GM18909 (cell line): ENCODE data around the gene DTYMK.
A peak's percentile ranks its signal among the peaks of the same experiment; 100 is the strongest.
"Not testable (repeated sequence)": the region's sequence is repeated elsewhere in the genome, so short reads cannot be mapped to it uniquely, and the experiment has no call there.

ENCODE experiments used
- ATAC-seq: cut with Tn5 transposase; IDR thresholded peaks from one replicate; pipeline ENCODE4 v1.9.1; 2021; ENCODE audit warnings: mild to moderate bottlenecking; ENCODE audit not compliant: unreplicated experiment, poor library complexity

Gene DTYMK, protein sequence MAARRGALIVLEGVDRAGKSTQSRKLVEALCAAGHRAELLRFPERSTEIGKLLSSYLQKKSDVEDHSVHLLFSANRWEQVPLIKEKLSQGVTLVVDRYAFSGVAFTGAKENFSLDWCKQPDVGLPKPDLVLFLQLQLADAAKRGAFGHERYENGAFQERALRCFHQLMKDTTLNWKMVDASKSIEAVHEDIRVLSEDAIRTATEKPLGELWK

GRCh38 chr2:241686650-241687425 lies at the start of gene DTYMK:
DTYMK (minus strand) TSS chr2:241686815; CDS start chr2:241686783, 32 bp downstream.
- ATAC-seq: peak; percentile 95

DNA sequence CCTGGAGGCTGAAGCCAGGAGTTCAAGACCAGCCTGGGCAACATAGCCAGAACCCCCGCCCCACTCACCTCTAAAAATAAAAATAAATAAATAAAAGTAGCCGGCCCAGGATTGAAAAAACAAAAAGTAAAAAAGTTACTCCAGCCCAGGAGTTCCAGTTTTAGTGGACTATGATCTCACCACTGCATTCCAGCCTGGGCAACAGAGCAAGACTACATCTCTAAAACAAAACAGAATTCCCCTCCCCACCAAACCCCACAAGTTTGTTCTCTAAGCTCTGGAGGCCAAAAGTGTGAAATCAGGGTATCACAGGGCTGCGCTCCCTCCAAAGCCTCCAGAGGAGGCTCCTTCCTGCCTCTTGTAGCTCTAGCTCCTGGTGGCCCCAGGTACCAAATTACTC lies 49.5 kb upstream of the DTYMK start:
- ATAC-seq: no peak

- ATAC-seq: peak; percentile 77
Measured at GRCh38 chr2:241734467-241735208, 48.0 kb upstream of the DTYMK start, which contains the start of gene D2HGDH. D2HGDH (plus strand) TSS chr2:241734630; CDS start chr2:241735225, 595 bp downstream.

DNA sequence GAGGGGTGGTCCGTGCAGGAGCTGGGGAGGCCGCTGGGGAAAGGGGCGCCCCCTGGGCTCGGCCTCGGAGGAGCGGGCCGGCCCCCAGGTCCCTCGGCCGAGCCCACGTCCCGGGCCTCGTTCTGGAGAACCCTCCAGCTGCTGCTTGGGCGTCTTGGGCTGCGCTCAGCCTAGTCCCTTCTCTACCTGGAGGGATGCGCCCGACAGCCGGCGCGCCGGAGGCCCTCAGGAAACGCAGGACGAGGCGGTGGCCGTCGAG lies 47.5 kb upstream of the DTYMK start:
- ATAC-seq: peak; percentile 23

GRCh38 chr2:241733391-241734207 lies 47.0 kb upstream of the DTYMK start:
- ATAC-seq: no peak

GRCh38 chr2:241732513-241733186 lies 46.0 kb upstream of the DTYMK start:
- not testable (repeated sequence) for ATAC-seq

DNA sequence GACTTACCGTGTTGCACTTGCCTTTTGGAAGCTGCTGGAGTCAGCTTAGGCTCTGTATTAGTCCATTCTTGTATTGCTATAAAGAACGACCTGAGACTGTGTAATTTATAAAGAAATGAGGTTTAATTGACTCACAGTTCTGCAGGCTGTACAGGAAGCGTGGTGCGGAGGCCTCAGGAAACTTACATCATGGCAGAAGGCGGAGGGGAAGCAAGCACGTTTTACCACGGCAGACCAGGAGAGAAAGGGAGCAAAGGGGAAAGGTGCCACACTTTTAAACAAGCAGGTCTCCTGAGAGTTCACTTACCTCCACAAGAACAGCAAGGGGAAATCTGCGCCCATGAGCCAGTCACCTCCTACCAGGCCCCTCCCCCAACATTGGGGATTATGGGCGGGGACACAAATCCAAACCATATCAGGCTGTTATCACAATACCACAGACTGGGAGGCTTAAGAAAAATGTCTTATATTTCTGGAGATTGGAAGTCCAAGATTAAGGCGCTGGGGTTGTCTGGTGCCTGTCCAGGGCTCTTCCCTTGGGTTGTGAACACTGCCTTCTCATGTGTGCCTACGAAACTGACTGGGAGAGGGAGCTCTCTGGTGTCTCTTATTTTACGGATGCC lies 44.2 kb upstream of the DTYMK start:
- no peak for ATAC-seq

DNA sequence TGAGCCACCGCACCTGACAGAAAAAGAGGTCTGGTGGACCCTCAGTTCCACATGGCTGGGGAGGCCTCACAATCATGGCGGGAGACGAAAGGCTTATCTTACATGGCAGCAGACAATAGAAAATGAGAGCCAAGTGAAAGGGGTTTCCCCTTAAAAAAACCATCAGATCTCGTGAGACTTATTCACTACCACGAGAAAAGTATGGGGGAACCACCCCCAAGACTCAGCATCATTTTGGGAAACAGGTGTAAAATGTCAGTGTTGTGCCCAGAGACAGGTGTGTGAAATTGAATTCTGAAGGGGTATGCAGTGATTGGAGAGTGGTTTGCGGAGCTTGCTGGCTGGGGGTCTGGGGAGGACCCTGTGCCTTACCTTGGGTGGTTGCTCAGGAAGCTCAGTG lies 43.3 kb upstream of the DTYMK start:
- no peak for ATAC-seq

GRCh38 chr2:241728627-241729026 lies 42.0 kb upstream of the DTYMK start:
- ATAC-seq: no peak

- ATAC-seq: no peak
Measured at GRCh38 chr2:241728000-241728399, 41.4 kb upstream of the DTYMK start.

DNA sequence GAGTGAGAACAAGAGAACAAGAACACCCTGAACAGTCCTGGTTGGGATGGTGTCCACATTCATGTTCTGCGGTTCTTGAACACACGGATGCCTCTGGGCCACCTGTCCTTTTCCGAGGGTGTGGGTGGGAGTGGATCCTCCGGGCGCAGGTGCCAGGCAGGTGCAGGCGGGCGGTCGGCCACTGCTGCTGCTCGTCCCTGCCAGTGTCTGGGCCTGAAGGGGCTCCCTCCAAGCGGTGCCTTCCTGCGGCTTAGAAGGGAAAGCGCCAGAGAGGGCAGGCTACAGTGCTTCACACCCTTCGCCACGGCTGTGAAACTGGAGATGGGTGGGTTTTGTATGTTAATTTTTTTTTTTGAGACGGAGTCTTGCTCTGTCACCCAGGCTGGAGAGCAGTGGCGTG lies 39.8 kb upstream of the DTYMK start:
- ATAC-seq: no peak

GRCh38 chr2:241724975-241725870 lies 38.6 kb upstream of the DTYMK start:
- ATAC-seq: no peak

GRCh38 chr2:241724259-241724974 lies 37.8 kb upstream of the DTYMK start:
- no peak for ATAC-seq

- ATAC-seq: no peak
Measured at GRCh38 chr2:241722896-241723454, 36.4 kb upstream of the DTYMK start.

GRCh38 chr2:241721852-241722251 lies 35.2 kb upstream of the DTYMK start:
- no peak for ATAC-seq

- ATAC-seq: no peak
Measured at GRCh38 chr2:241720560-241720959, 33.9 kb upstream of the DTYMK start.

DNA sequence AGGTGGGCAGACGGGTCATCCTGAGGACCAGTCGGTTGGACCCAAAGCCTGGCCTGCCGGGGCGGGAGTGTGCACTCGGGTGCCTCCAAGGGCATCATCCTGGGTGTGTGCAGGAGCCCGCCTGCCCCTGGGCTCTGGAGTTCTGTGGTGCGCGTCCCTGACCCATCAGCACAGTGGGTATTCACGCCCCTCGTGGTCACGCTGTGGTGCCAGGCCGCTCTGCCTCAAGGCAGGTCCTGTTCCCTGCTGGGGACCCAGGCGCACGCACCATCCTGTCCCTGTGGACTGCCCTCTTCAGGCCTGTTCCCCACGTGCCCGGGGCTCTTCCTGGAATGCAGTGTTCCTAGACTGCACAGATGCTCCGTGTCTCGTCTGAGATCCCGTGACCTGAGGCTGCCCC lies 33.5 kb upstream of the DTYMK start:
- ATAC-seq: no peak

- ATAC-seq: no peak
Measured at GRCh38 chr2:241719093-241719492, 32.5 kb upstream of the DTYMK start.
